ENCODE measurements around the gene STXBP1. TPM values are rescaled to one million over a fixed set of nuclear protein-coding genes. Genes with fewer than 3 reads are reported as not detected.

STXBP1 gene
- total and polyA plus RNA-seq, 7 donors, result 3.7 to 97.2 (median 32.3) TPM

DNA sequence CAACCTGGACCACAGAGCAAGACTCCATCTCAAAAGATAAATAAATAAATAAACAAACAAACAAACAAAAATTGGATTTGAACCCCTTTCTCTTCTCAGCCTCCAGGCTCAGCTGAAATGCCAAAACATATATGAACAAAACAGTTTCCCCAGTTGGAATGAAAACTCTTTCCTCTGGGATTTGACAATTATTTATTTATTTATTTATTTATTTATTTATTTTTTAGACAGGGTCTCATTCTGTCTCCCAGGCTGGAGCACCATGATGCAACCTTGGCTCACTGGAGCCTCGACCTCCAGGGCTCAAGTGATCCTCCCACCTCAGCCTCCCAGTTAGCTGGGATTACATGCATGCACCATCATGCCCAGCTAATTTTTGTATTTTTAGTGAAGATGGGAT, 6.0 kb upstream of the STXBP1 start:
- no peaks in the 10 kb centered on the region for H3K9me3 ChIP-seq
- H3K27me3 ChIP-seq, result no peaks in the 10 kb centered on the region
- 74 to 97% methylated on average over 1 of the region's 1 CpG for WGBS, 2 donors
- no peak overlapping the region for H3K4me3 ChIP-seq
- DNase-seq, result no peak
- H3K4me1 ChIP-seq, result peaks cover 0 to 15% (median 14%) of the 10 kb centered on the region in 4 donors
- no peak overlapping the region for H3K27ac ChIP-seq
- TF ChIP-seq EP300 (IDR thresholded peaks at IDR 0.05) (no peak), POLR2A (IDR thresholded peaks at IDR 0.05) (no peak), POLR2AphosphoS5 (IDR thresholded peaks at IDR 0.05) (no peak)
- TF ChIP-seq, protein P1, sequence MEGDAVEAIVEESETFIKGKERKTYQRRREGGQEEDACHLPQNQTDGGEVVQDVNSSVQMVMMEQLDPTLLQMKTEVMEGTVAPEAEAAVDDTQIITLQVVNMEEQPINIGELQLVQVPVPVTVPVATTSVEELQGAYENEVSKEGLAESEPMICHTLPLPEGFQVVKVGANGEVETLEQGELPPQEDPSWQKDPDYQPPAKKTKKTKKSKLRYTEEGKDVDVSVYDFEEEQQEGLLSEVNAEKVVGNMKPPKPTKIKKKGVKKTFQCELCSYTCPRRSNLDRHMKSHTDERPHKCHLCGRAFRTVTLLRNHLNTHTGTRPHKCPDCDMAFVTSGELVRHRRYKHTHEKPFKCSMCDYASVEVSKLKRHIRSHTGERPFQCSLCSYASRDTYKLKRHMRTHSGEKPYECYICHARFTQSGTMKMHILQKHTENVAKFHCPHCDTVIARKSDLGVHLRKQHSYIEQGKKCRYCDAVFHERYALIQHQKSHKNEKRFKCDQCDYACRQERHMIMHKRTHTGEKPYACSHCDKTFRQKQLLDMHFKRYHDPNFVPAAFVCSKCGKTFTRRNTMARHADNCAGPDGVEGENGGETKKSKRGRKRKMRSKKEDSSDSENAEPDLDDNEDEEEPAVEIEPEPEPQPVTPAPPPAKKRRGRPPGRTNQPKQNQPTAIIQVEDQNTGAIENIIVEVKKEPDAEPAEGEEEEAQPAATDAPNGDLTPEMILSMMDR (IDR thresholded peaks at IDR 0.05), result no peak
- H3K36me3 ChIP-seq, result no peaks in the 10 kb centered on the region
- intact Hi-C loops (cut with DNase I), result no loop called here

DNA sequence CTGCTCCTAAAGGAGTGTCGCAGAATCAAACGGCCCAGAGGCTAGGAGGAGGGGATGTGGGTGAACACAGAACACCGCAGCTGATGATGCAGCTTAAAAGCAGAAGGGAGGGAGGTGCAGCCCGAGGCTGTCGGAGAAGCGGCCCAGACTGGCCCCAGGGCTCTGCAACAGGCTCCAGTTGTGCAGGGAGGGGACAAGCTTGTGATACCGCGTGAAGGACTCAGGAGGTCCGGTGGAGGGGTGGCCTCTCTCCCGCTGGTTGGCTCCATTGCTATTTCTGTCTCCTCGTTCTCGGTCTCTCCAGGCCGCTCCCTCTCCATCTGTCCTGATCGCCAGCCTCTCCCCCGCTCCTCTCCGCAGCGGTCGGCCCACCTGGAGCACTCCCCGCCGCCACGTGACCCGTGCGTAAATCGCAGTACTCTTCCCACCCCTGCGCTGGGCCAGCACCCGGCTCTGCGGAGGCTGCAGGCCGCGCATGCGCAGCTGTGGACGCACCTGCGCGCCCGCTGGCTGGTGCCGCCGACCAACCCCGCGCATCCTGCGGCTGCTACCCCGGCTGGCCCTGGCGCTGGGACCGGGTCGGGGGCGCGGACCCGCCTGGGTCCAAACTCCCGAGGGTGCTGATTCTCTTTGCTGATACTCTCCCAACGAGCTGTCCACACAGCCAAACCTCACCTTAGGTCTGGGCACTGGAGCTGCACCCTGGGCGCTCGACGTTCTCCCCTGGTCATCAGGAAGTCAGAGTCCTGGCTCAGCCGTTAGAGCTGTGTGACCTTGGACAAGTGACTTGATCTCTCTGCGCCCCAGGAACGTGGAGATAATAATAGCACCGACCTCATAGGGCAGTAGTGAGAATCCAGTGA, 3.7 kb upstream of the STXBP1 start:
- H3K27me3 ChIP-seq, result no peaks in the 10 kb centered on the region
- no peaks in the 10 kb centered on the region for H3K9me3 ChIP-seq
- intact Hi-C loops (cut with DNase I), result no loop called here
- H3K4me1 ChIP-seq, result peaks cover 0 to 26% (median 19%) of the 10 kb centered on the region in 4 donors
- H3K27ac ChIP-seq, result peak overlapping the region; percentile 45 to 69 (median 51)
- peak; percentile 90 for DNase-seq
- no peak for TF ChIP-seq POLR2A (IDR thresholded peaks at IDR 0.05)
- TF ChIP-seq, protein P1 (IDR thresholded peaks at IDR 0.05), result no peak
- TF ChIP-seq EP300 (IDR thresholded peaks at IDR 0.05), result no peak
- TF ChIP-seq POLR2AphosphoS5 (IDR thresholded peaks at IDR 0.05), result peak in 1 of 4 donors; percentile 52
- WGBS, 2 donors, result 2 to 3% methylated on average over 55 of the region's 55 CpGs
- H3K36me3 ChIP-seq, result no peaks in the 10 kb centered on the region
- H3K4me3 ChIP-seq, result peak overlapping the region; percentile 5 to 47 (median 41)

DNA sequence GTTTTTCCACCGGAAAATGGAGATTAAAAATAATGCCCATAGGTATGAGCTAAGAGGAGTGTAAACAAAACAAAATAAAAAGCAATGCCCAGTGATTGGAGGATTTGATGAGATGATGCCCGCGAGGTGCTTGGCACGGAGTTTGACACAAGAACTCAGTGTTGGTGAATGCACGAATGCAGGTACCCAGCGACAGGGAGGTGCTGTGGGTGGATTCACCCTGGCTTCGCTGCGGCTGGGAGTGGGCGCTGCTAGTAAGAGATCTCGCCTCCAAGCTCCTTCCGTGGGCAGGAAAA, 526 bp upstream of the STXBP1 start:
- Histone ChIP-seq H3K4me1 (peaks cover 0 to 33% (median 21%) of the 10 kb centered on the region in 4 donors), H3K27me3 (no peaks in the 10 kb centered on the region), H3K9me3 (no peaks in the 10 kb centered on the region), H3K4me3 (peak overlapping the region; percentile 39 to 94 (median 84)), H3K36me3 (no peaks in the 10 kb centered on the region), H3K27ac (peak overlapping the region; percentile 70 to 93 (median 92))
- TF ChIP-seq, protein P1 (IDR thresholded peaks at IDR 0.05), result no peak
- TF ChIP-seq EP300 (IDR thresholded peaks at IDR 0.05) (no peak), POLR2AphosphoS5 (IDR thresholded peaks at IDR 0.05) (no peak), POLR2A (IDR thresholded peaks at IDR 0.05) (no peak)
- intact Hi-C loops (cut with DNase I), result loop anchor here (5.0 kb wide), 4 partner anchors 106 to 321 kb away; partner anchors contain the start of genes CDK9, PIP5KL1, PTRH1 and TTC16
- no peak for DNase-seq
- WGBS, 2 donors, result 1 to 2% methylated on average over 11 of the region's 11 CpGs

DNA sequence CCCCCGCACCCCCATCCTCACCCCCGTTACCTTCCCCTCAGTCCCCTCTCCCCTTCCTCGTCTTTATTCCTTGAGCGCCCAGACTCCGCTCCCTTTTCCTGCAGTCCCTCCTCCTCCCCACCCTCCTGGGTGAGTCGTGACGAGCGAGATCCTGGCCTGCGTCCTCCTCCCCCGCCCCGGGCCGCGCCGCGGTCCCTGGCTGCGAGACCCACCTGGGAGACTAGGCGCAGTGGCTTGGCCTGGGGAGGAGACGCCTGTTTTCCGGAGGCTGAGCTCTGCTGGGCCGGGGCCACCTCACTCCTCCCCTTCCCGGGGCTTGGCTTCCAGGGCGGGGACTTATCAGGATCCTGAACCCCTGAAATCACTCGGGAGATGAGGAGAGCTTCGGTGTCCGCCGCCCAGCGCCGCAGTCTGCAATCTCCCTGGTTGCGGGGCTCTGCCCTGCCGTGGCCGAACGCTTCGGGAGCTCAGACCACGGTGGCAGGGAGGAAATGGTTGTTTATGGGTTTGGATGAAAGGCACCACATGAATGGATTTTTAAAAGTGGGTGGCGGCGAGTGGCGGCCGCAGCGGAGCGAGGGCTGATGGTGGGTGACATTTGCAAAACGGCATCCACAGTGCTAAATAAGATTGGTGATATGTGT, 984 bp downstream of the STXBP1 start:
- H3K36me3 ChIP-seq, result no peaks in the 10 kb centered on the region
- peak overlapping the region; percentile 64 to 94 (median 84) for H3K4me3 ChIP-seq
- no peaks in the 10 kb centered on the region for H3K9me3 ChIP-seq
- intact Hi-C loops (cut with DNase I), result loop anchor here (5.0 kb wide), 4 partner anchors 104 to 319 kb away; partner anchors contain the start of genes CDK9, PIP5KL1, PTRH1 and TTC16
- H3K27ac ChIP-seq, result peak overlapping the region; percentile 91 to 94 (median 92)
- peak; percentile 9 to 70 (median 64) for TF ChIP-seq POLR2AphosphoS5 (IDR thresholded peaks at IDR 0.05)
- TF ChIP-seq EP300 (IDR thresholded peaks at IDR 0.05), result no peak
- TF ChIP-seq, protein P1 (IDR thresholded peaks at IDR 0.05), result no peak
- TF ChIP-seq POLR2A (IDR thresholded peaks at IDR 0.05), result peak; percentile 25 to 45
- no peaks in the 10 kb centered on the region for H3K27me3 ChIP-seq
- DNase-seq, result peak; percentile 91
- WGBS, 2 donors, result 1% methylated on average over 41 of the region's 41 CpGs
- peaks cover 0 to 28% (median 16%) of the 10 kb centered on the region in 4 donors for H3K4me1 ChIP-seq
